Measurements from ENCODE around the gene OAF.

Gene OAF

GRCh38 chr11:120224972-120225909 lies 14.4 kb downstream of the OAF start:
- TF ChIP-seq CTCF (IDR thresholded peaks at IDR 0.05; ENCODE audit: low read depth, low read length), result no peak
- Histone ChIP-seq H3K27me3 (no peaks in the 10 kb centered on the region), H3K9me3 (no peaks in the 10 kb centered on the region), H3K4me1 (no peaks in the 10 kb centered on the region), H3K36me3 (no peaks in the 10 kb centered on the region), H3K4me3 (ENCODE audit: low read depth, low read length) (no peak overlapping the region)
- DNase-seq, result no peak

GRCh38 chr11:120226242-120226641 lies 15.4 kb downstream of the OAF start:
- no peak for DNase-seq
- no peaks in the 10 kb centered on the region for H3K9me3 ChIP-seq
- H3K27me3 ChIP-seq, result no peaks in the 10 kb centered on the region
- no peak overlapping the region for H3K4me3 ChIP-seq (ENCODE audit: low read depth, low read length)
- no peaks in the 10 kb centered on the region for H3K4me1 ChIP-seq
- no peaks in the 10 kb centered on the region for H3K36me3 ChIP-seq
- TF ChIP-seq CTCF (IDR thresholded peaks at IDR 0.05; ENCODE audit: low read depth, low read length), result no peak

GRCh38 chr11:120226714-120227113 lies 15.9 kb downstream of the OAF start:
- no peak overlapping the region for H3K4me3 ChIP-seq (ENCODE audit: low read depth, low read length)
- no peak for DNase-seq
- TF ChIP-seq CTCF (IDR thresholded peaks at IDR 0.05; ENCODE audit: low read depth, low read length), result no peak; the same call in 1 of the 2 replicates
- H3K4me1 ChIP-seq, result no peaks in the 10 kb centered on the region
- H3K36me3 ChIP-seq, result no peaks in the 10 kb centered on the region
- no peaks in the 10 kb centered on the region for H3K9me3 ChIP-seq
- no peaks in the 10 kb centered on the region for H3K27me3 ChIP-seq

- TF ChIP-seq CTCF (IDR thresholded peaks at IDR 0.05; ENCODE audit: low read depth, low read length), result no peak
- no peaks in the 10 kb centered on the region for H3K4me1 ChIP-seq
Observed at GRCh38 chr11:120227228-120227852, 16.5 kb downstream of the OAF start.

GRCh38 chr11:120228794-120229384 lies 18.1 kb downstream of the OAF start:
- Histone ChIP-seq H3K4me3 (ENCODE audit: low read depth, low read length) (no peak overlapping the region), H3K9me3 (0 out of 2 replicates have a peak, but pooled peaks cover 2% of the 10 kb centered on the region), H3K36me3 (no peaks in the 10 kb centered on the region), H3K4me1 (no peaks in the 10 kb centered on the region), H3K27me3 (peaks cover 4% of the 10 kb centered on the region; the same call in 1 of the 2 replicates)
- no peak for DNase-seq
- TF ChIP-seq CTCF (IDR thresholded peaks at IDR 0.05; ENCODE audit: low read depth, low read length), result peak; percentile 48

More at GRCh38 chr11:120227228-120227852, 16.5 kb downstream of the OAF start:
- H3K36me3 ChIP-seq, result no peaks in the 10 kb centered on the region
- DNase-seq, result no peak
- no peak overlapping the region for H3K4me3 ChIP-seq (ENCODE audit: low read depth, low read length)
- no peaks in the 10 kb centered on the region for H3K27me3 ChIP-seq
- no peaks in the 10 kb centered on the region for H3K9me3 ChIP-seq

Measured in BE2C (cell line).